GM12801 (cell line): ENCODE data around the gene CNFN.

Experiments used
- TF ChIP-seq, protein P1 (sequence below): IDR thresholded peaks from one replicate; pipeline ENCODE4 v1.5.1; 2011; ENCODE audit warnings: control low read depth; ENCODE audit not compliant: insufficient read length; ENCODE audit errors: extremely low read depth

Gene CNFN

GRCh38 chr19:42363614-42364346 is 26.3 kb downstream of the CNFN start:
- TF ChIP-seq, protein P1, sequence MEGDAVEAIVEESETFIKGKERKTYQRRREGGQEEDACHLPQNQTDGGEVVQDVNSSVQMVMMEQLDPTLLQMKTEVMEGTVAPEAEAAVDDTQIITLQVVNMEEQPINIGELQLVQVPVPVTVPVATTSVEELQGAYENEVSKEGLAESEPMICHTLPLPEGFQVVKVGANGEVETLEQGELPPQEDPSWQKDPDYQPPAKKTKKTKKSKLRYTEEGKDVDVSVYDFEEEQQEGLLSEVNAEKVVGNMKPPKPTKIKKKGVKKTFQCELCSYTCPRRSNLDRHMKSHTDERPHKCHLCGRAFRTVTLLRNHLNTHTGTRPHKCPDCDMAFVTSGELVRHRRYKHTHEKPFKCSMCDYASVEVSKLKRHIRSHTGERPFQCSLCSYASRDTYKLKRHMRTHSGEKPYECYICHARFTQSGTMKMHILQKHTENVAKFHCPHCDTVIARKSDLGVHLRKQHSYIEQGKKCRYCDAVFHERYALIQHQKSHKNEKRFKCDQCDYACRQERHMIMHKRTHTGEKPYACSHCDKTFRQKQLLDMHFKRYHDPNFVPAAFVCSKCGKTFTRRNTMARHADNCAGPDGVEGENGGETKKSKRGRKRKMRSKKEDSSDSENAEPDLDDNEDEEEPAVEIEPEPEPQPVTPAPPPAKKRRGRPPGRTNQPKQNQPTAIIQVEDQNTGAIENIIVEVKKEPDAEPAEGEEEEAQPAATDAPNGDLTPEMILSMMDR, result no peak

DNA sequence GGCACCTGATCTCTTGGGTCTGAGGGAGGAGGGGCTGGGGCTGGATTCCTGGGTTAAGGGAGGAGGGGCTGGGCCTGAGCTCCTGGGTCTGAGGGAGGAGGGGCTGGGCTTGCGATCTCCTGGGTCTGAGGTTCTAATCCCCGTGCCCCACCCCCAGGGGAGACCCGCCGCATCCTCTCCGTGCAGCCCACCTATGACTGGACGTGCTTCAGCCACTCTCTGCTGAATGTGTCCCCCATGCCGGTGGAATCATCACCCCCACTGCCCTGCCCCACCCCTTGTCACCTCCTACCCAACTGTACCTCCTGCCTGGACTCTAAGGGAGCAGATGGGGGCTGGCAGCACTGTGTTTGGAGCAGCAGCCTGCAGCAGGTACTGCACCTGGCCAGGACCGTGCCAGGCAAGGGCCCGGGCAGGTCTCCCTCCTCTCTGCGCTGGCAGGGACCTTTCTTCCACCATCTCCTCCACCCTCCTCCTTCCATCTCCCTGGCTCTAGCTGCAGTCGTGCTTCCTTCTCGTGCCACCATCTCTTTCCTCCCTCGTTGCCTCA is 27.1 kb downstream of the CNFN start:
- TF ChIP-seq, protein P1, result no peak

- TF ChIP-seq, protein P1, result no peak
Measured at GRCh38 chr19:42362342-42362741, 27.8 kb downstream of the CNFN start.

- TF ChIP-seq, protein P1, result no peak
Measured at GRCh38 chr19:42361545-42361910, 28.6 kb downstream of the CNFN start.

GRCh38 chr19:42360787-42361544 is 29.1 kb downstream of the CNFN start:
- TF ChIP-seq, protein P1, result no peak

DNA sequence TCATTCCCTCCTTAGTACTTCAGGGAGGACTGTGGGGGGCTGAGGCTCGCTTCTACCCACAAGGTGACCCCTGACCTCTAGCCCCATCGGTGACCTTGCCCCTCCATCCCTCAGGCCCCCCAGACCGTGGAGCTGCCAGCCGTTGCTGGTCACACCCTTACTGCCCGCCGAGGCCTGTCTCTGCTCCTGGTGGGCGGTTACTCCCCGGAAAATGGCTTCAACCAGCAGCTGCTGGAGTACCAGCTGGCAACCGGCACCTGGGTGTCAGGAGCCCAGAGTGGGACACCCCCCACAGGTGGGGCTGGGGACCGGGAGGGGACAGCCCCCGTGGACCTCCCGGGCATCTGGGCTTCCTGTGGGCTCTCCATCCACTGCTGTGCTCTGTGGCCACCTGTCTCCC is 32.8 kb downstream of the CNFN start:
- TF ChIP-seq, protein P1, result no peak

DNA sequence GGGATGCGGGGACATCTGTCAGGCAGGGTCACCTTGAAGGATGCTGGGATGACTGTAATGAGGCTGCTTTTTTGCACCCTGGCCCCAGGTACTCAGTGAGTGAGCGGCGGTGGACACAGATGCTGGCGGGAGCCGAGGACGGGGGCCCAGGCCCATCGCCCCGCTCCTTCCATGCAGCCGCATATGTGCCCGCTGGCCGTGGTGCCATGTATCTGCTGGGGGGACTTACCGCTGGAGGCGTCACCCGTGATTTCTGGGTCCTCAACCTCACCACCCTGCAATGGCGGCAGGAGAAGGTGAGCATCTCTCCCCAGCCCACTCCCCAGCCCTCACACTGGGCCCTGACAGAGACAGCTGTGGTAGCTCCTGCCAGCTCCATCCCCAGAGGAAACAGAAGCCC is 33.4 kb downstream of the CNFN start:
- TF ChIP-seq, protein P1, result no peak
